Keratinocyte (primary cell): ENCODE results near the gene TAF4. TPM values are rescaled to one million over a fixed set of nuclear protein-coding genes. Genes with fewer than 3 reads are reported as not detected.

Experiments used
- DNase-seq: peaks from one replicate; pipeline ENCODE4 v3.0.0-alpha.2; 2011; ENCODE audit warnings: low read depth, missing footprints, low spot score
- FAIRE-seq: peaks from 2 replicates; lab custom pipeline; 2011; peaks lifted over from hg19 to GRCh38; lab: Jason Lieb, UNC
- H2AFZ ChIP-seq: 2 replicates; pipeline ENCODE4 v1.6.0; 2012; ENCODE audit warnings: low read length, control low read depth, inconsistent platforms; ENCODE audit not compliant: control insufficient read depth
- H3K27ac ChIP-seq: 2 replicates; pipeline ENCODE4 v1.5.1; 2011; ENCODE audit warnings: low read length; ENCODE audit not compliant: control insufficient read depth, insufficient read depth
- H3K27me3 ChIP-seq: 3 replicates; pipeline ENCODE4 v1.6.0; 2011; ENCODE audit warnings: low read length; ENCODE audit not compliant: control insufficient read depth, insufficient read depth; ENCODE audit errors: extremely low read depth
- H3K36me3 ChIP-seq, 2 experiments: 2 replicates in 1 of 2; 3 replicates in 1 of 2; pipeline ENCODE4 v1.5.1; 2011; ENCODE audit warnings: low read length in 2 of 2, mild to moderate bottlenecking in 1 of 2; ENCODE audit not compliant: control insufficient read depth in 2 of 2, insufficient read depth in 2 of 2; ENCODE audit errors: extremely low read depth in 1 of 2
- H3K4me1 ChIP-seq: 3 replicates; pipeline ENCODE4 v1.5.1; 2011; ENCODE audit warnings: low read length; ENCODE audit not compliant: control insufficient read depth, insufficient read depth; ENCODE audit errors: extremely low read depth
- H3K4me2 ChIP-seq: 3 replicates; pipeline ENCODE4 v1.6.0; 2011; ENCODE audit warnings: low read depth, low read length; ENCODE audit not compliant: control insufficient read depth, insufficient read depth; ENCODE audit errors: extremely low read depth
- H3K4me3 ChIP-seq, 3 experiments: fragments of 200-600 bp in 1 of 3; sonication (generic) in 1 of 3; 2 replicates in 2 of 3; 3 replicates in 1 of 3; pipeline ENCODE4 v1.5.1; 2011 to 2016; ENCODE audit warnings: low read length in 3 of 3, mild to moderate bottlenecking in 3 of 3, control low read depth in 2 of 3, inconsistent platforms in 1 of 3, low read depth in 1 of 3, mixed read lengths in 1 of 3, mixed run types in 1 of 3, moderate library complexity in 1 of 3; ENCODE audit not compliant: control insufficient read depth in 2 of 3, insufficient read depth in 2 of 3; ENCODE audit errors: extremely low read depth in 1 of 3
- H3K79me2 ChIP-seq: 2 replicates; pipeline ENCODE4 v1.6.0; 2012; ENCODE audit warnings: low read length; ENCODE audit not compliant: control insufficient read depth, insufficient read depth
- H3K9ac ChIP-seq: 3 replicates; pipeline ENCODE4 v1.6.0; 2011; ENCODE audit warnings: low read length; ENCODE audit not compliant: control insufficient read depth, insufficient read depth; ENCODE audit errors: extremely low read depth
- H3K9me1 ChIP-seq: 3 replicates; pipeline ENCODE4 v1.6.0; 2011; ENCODE audit warnings: low read length; ENCODE audit not compliant: control insufficient read depth, insufficient read depth; ENCODE audit errors: extremely low read depth
- H3K9me3 ChIP-seq: 2 replicates; pipeline ENCODE4 v1.5.1; 2012; ENCODE audit warnings: low read depth, low read length; ENCODE audit not compliant: control insufficient read depth
- H4K20me1 ChIP-seq: 3 replicates; pipeline ENCODE4 v1.6.0; 2011; ENCODE audit warnings: low read length; ENCODE audit not compliant: control insufficient read depth, insufficient read depth; ENCODE audit errors: extremely low read depth
- EZH2 ChIP-seq: IDR thresholded peaks from one replicate; pipeline ENCODE4 v1.6.1; 2012; ENCODE audit warnings: inconsistent platforms, mild to moderate bottlenecking, low read length, moderate library complexity
- dilution Hi-C: fragments of 300-500 bp; cut with MboI; formaldehyde crosslinking; loops from one replicate; pipeline ENCODE4 v1.7.0; 2020; ENCODE audit warnings: low sequenced_read_pairs; ENCODE audit not compliant: extremely low pct_ligation_motif_present
- polyA plus RNA-seq, 5 experiments: library from polyadenylated mRNA; depleted of rRNA in 3 of 5; stranded (reverse) in 3 of 5; stranded (forward) in 1 of 5; unstranded in 1 of 5; fragments of >200 nt; gene quantifications; 1 replicate in 1 of 5; 2 replicates in 3 of 5; 3 replicates in 1 of 5; pipeline versions ENCODE4 v1.2.1 to v1.2.3, GENCODE V29; 2011 to 2012; ENCODE audit warnings: missing spikeins in 2 of 5, low read depth in 1 of 5, low replicate concordance in 1 of 5
- TF ChIP-seq, protein P1 (sequence below), 3 experiments: IDR thresholded peaks in 1 of 3; conservative IDR thresholded peaks in 1 of 3; optimal IDR thresholded peaks in 1 of 3; 2 replicates in 2 of 3; 3 replicates in 1 of 3; pipeline versions ENCODE3 to v1.5.1; 2011; ENCODE audit warnings: low read length in 3 of 3, mild to moderate bottlenecking in 3 of 3, moderate library complexity in 2 of 3, control low read depth in 1 of 3, inconsistent platforms in 1 of 3; ENCODE audit not compliant: insufficient read depth in 2 of 3; ENCODE audit errors: extremely low read depth in 1 of 3

TAF4 gene
- polyA plus RNA-seq, 1 donor (not counting 4 experiments of a cell fraction or from before 2014, with no cell fraction given) = 3.3 TPM

DNA sequence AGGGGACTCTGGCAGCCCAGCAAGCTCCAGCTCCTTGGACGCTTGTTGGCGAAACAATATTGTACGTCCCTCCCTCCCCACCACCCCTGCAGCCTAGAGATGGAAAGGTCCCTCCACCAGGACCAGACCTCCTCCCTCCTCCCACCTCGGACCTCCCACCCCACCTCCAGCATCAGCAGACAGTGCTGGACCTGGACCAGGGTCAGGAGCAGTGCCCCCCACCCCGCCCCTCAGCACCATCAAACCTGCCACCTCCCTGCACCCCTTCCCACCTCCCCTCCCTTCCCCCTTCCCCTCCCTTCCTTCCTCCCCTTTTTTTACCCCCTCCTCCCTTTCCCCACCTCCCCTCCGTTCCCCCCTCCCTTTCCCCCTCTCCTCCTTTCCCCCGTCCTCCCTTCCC lies 98.4 kb downstream of the TAF4 start:
- no peak for TF ChIP-seq EZH2
- TF ChIP-seq, protein P1, sequence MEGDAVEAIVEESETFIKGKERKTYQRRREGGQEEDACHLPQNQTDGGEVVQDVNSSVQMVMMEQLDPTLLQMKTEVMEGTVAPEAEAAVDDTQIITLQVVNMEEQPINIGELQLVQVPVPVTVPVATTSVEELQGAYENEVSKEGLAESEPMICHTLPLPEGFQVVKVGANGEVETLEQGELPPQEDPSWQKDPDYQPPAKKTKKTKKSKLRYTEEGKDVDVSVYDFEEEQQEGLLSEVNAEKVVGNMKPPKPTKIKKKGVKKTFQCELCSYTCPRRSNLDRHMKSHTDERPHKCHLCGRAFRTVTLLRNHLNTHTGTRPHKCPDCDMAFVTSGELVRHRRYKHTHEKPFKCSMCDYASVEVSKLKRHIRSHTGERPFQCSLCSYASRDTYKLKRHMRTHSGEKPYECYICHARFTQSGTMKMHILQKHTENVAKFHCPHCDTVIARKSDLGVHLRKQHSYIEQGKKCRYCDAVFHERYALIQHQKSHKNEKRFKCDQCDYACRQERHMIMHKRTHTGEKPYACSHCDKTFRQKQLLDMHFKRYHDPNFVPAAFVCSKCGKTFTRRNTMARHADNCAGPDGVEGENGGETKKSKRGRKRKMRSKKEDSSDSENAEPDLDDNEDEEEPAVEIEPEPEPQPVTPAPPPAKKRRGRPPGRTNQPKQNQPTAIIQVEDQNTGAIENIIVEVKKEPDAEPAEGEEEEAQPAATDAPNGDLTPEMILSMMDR (optimal IDR thresholded peaks at IDR 0.05 in 1 of 3, IDR thresholded peaks at IDR 0.05 in 1 of 3, conservative IDR thresholded peaks at IDR 0.05 in 1 of 3; ENCODE audit: extremely low read depth in 1 of 3, insufficient read depth in 2 of 3, low read length in 3 of 3) = no peak
- Histone ChIP-seq H3K9ac (no peak overlapping the region), H3K36me3 (no peaks in the 10 kb centered on the region), H3K4me1 (no peaks in the 10 kb centered on the region), H3K9me3 (no peaks in the 10 kb centered on the region), H3K4me2 (no peak overlapping the region), H4K20me1 (peaks cover 2% of the 10 kb centered on the region), H3K27me3 (peaks cover 42% of the 10 kb centered on the region), H3K79me2 (no peaks in the 10 kb centered on the region), H3K4me3 (no peak overlapping the region), H3K27ac (no peak overlapping the region), H2AFZ (no peak overlapping the region), H3K9me1 (no peaks in the 10 kb centered on the region)
- dilution Hi-C loops = no loop called here
- no peak for DNase-seq
- no peak for FAIRE-seq

- no peak for FAIRE-seq
- Histone ChIP-seq H3K9me1 (no peaks in the 10 kb centered on the region), H3K79me2 (no peaks in the 10 kb centered on the region), H3K4me1 (no peaks in the 10 kb centered on the region), H3K9ac (no peak overlapping the region), H2AFZ (no peak overlapping the region), H3K4me2 (no peak overlapping the region), H3K27me3 (peaks cover 42% of the 10 kb centered on the region), H4K20me1 (peaks cover 2% of the 10 kb centered on the region), H3K36me3 (no peaks in the 10 kb centered on the region), H3K27ac (no peak overlapping the region), H3K9me3 (no peaks in the 10 kb centered on the region), H3K4me3 (no peak overlapping the region)
- dilution Hi-C loops = no loop called here
- TF ChIP-seq, protein P1 (optimal IDR thresholded peaks at IDR 0.05 in 1 of 3, IDR thresholded peaks at IDR 0.05 in 1 of 3, conservative IDR thresholded peaks at IDR 0.05 in 1 of 3; ENCODE audit: extremely low read depth in 1 of 3, insufficient read depth in 2 of 3, low read length in 3 of 3) = no peak
- TF ChIP-seq EZH2 = no peak
- no peak for DNase-seq
Measured at GRCh38 chr20:61966492-61967244, 99.0 kb downstream of the TAF4 start.
